Prostate gland (tissue), 2 donors: ENCODE results near the gene ANGPTL4. TPM values are rescaled to one million over a fixed set of nuclear protein-coding genes. Genes with fewer than 3 reads are reported as not detected.
A peak's percentile ranks its signal among the peaks of the same experiment; 100 is the strongest.
"Not testable (repeated sequence)": the region's sequence is repeated elsewhere in the genome, so short reads cannot be mapped to it uniquely, and the experiment has no call there.

Source experiments
- DNase-seq: peaks from one replicate; pipeline ENCODE4 v3.0.0-alpha.2; 2019; ENCODE audit warnings: low spot score
- H3K27ac ChIP-seq, 2 donors: fragments of 200-600 bp; sonication (generic); 2 replicates each; pipeline ENCODE4 v1.5.1; 2017 to 2019
- H3K27me3 ChIP-seq: fragments of 200-600 bp; sonication (generic); replicated peaks from 2 replicates; pipeline ENCODE4 v1.5.1; 2019; ENCODE audit not compliant: insufficient read depth
- H3K36me3 ChIP-seq, 2 donors: fragments of 200-600 bp; sonication (generic); 1 replicate in 1 of 2; 2 replicates in 1 of 2; pipeline versions ENCODE4 v1.5.1 to v1.8.1; 2017 to 2019
- H3K4me1 ChIP-seq: fragments of 200-600 bp; sonication (generic); replicated peaks from 2 replicates; pipeline ENCODE4 v1.5.1; 2019
- H3K4me3 ChIP-seq, 2 donors: fragments of 200-600 bp; sonication (generic); 2 replicates each; pipeline ENCODE4 v1.5.1; 2017 to 2019
- H3K9me3 ChIP-seq: fragments of 200-600 bp; sonication (generic); 2 replicates; pipeline ENCODE4 v1.5.1; 2017
- CTCF ChIP-seq, 4 experiments: fragments of 200-600 bp in 2 of 4; fragments of 450-650 bp in 2 of 4; sonication (generic) in 2 of 4; IDR thresholded peaks; 1 replicate in 3 of 4; 2 replicates in 1 of 4; pipeline ENCODE4 v1.5.1; 2016 to 2019; ENCODE audit warnings: antibody characterized with exemption in 4 of 4, mild to moderate bottlenecking in 2 of 4, moderate library complexity in 2 of 4
- POLR2A ChIP-seq: fragments of 450-650 bp; IDR thresholded peaks from one replicate; pipeline ENCODE4 v1.6.1; 2016; ENCODE audit warnings: antibody characterized with exemption, mild to moderate bottlenecking
- POLR2AphosphoS5 ChIP-seq: sonication (generic); formaldehyde crosslinking; IDR thresholded peaks from one replicate; pipeline ENCODE4 v1.6.1; 2017; ENCODE audit warnings: antibody characterized with exemption
- WGBS: methylation state at CpG from one replicate; pipeline ENCODE4 v1.1.5; 2018; 5-methylcytosine and 5-hydroxymethylcytosine counted together
- intact Hi-C: fragments of 100-400 bp; cut with DNase I; formaldehyde crosslinking; loops from one replicate; pipeline ENCODE4 v1.14.2; 2022
- total RNA-seq, 2 donors: library from RNA; depleted of rRNA; stranded (reverse); fragments of >200 nt; gene quantifications; one replicate each; pipeline ENCODE4 v1.1.0, GENCODE V29; 2016

ANGPTL4 gene
- total RNA-seq, 2 donors from 2014 or later = 25.7 to 26.4 TPM

GRCh38 chr19:8403098-8403819 lies 39.3 kb downstream of the ANGPTL4 start:
- no peak overlapping the region for H3K27ac ChIP-seq
- peaks cover 0 to 23% of the 10 kb centered on the region in 2 donors for H3K36me3 ChIP-seq
- TF ChIP-seq CTCF (IDR thresholded peaks at IDR 0.05) = no peak
- no peak for TF ChIP-seq POLR2A
- no peak for TF ChIP-seq POLR2AphosphoS5

GRCh38 chr19:8403820-8404109 lies 39.8 kb downstream of the ANGPTL4 start:
- DNase-seq = no peak
- 86% methylated on average over 24 of the region's 24 CpGs for WGBS
- Histone ChIP-seq H3K36me3 (peaks cover 0 to 23% of the 10 kb centered on the region in 2 donors), H3K4me3 (no peak overlapping the region), H3K4me1 (no peaks in the 10 kb centered on the region), H3K27me3 (no peaks in the 10 kb centered on the region), H3K27ac (no peak overlapping the region), H3K9me3 (no peaks in the 10 kb centered on the region)
- intact Hi-C loops = no loop called here
- TF ChIP-seq POLR2AphosphoS5 = no peak
- no peak for TF ChIP-seq POLR2A
- TF ChIP-seq CTCF (IDR thresholded peaks at IDR 0.05) = no peak

More at GRCh38 chr19:8403098-8403819, 39.3 kb downstream of the ANGPTL4 start:
- Histone ChIP-seq H3K9me3 (no peaks in the 10 kb centered on the region), H3K4me1 (no peaks in the 10 kb centered on the region), H3K4me3 (no peak overlapping the region), H3K27me3 (no peaks in the 10 kb centered on the region)
- intact Hi-C loops = no loop called here
- WGBS = 90% methylated on average over 40 of the region's 44 CpGs
- no peak for DNase-seq

DNA sequence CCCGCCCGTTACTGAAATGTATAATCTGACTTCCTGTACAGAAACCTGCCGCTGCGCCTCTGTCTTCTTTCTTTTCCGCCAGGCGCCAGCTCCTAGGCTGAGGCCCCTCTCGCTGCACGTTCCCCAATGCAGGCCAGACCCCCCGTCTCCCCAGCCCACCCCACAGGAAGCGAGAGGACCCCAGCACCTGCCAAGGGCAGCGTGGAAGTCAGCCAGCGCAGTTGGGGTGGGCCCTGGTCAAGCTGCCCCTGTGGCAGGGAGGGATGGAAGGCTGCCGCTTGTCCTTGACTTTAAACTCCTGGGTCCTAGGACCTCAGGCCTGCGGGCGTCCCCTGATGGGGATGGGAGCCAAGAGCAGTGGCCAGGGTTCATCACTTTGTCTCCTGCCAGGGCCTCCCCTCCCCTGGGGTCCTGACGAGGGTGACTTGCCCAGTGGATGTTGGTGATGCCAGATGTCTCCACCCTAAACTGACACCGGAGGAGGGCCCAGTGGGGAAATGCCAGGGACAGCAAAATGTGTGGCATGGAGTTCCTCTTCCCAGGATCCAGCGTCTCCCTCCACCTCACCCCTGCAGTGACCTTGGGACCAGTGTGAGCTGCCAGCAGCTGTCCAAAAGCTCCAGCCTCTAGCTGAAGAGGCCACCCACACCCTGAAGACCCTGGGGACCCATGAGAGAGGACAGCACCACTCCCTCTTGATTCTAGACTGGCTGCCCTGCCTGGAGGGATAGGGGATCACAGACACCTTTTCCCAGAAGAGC lies 40.6 kb downstream of the ANGPTL4 start:
- no peak overlapping the region for H3K4me3 ChIP-seq
- TF ChIP-seq POLR2A = no peak
- TF ChIP-seq CTCF (IDR thresholded peaks at IDR 0.05) = no peak
- no peak for TF ChIP-seq POLR2AphosphoS5
- no peak for DNase-seq
- H3K36me3 ChIP-seq = peaks cover 0 to 19% of the 10 kb centered on the region in 2 donors
- intact Hi-C loops = no loop called here
- H3K27me3 ChIP-seq = no peaks in the 10 kb centered on the region
- H3K27ac ChIP-seq = no peak overlapping the region
- 85% methylated on average over 14 of the region's 18 CpGs for WGBS
- H3K4me1 ChIP-seq = no peaks in the 10 kb centered on the region
- no peaks in the 10 kb centered on the region for H3K9me3 ChIP-seq

DNA sequence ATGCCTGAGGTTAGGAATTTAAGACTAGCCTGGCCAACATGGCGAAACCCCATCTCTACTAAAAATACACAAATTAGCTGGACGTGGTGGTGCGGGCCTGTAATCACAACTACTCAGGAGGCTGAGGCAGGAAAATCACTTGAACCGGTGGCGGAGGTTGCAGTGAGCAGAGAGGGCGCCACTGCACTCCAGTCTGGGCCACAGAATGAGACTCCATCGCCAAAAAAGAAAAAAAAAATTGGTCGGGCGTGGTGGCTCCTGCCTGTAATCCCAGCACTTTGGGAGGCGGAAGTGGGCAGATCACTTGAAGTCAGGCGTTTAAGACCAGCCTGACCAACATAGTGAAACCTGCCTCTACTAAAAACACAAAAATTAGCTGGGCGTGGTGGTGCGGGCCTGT lies 46.8 kb downstream of the ANGPTL4 start:
- H3K27ac ChIP-seq, H3K27me3 ChIP-seq, H3K9me3 ChIP-seq, H3K36me3 ChIP-seq, DNase-seq, H3K4me1 ChIP-seq, H3K4me3 ChIP-seq: not testable (repeated sequence)
- WGBS = 89% methylated on average over 13 of the region's 13 CpGs
- intact Hi-C loops = loop anchor here (5.0 to 10.0 kb wide), 2 partner anchors 97 to 164 kb away; partner anchors contain the start of gene MYO1F

DNA sequence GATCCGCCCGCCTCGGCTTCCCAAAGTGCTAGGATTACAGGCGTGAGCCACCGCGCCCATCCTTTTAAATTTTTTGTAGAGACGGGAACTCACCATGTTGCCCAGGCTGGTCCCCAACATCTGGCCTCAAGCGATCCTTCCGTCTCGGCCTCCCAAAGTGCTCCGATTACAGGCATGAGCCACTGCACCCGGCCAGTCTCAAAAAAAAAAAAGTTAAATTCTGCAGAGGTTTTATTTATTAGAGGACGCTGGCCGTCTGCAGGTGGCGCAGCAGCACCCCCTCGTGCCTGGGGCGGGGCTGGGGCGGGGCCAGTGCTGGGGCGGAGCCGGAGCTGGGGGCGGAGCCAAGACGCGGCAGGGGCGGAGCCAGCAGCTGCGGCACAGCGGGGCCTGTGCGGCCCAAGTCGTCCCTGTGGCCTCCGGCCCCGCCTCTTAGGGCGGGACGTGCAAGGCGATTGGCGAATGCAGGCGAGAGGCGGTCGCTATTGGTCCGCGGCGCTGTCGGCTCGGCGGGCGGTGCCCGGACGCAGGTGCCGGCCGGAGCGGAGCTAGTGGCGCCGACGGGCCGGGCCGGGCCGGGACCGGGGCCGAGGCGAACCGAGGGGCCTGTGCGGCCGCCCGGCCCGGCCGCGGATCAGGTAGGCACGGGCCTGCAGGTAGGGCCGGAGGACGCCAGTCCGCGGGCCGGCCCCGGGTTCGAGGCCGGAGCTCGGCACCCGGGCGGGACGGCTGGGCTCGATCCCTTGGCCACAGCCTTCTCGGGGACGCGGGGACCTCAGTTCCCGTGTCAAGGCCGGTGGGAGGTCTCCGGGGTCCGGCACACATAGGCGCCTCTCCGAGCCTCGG lies 49.1 kb downstream of the ANGPTL4 start, which contains the start of gene MARCHF2:
Gene MARCHF2, plus strand, starts transcription at position 523 of the 846 bp plus-strand sequence. CDS start 8,536 bp downstream, outside the sequence.
- WGBS = 6% methylated on average over 46 of the region's 89 CpGs
- intact Hi-C loops = loop anchor here (2.0 to 10.0 kb wide), 3 partner anchors 32 to 162 kb away; partner anchors contain the start of genes HNRNPM and MYO1F
- no peaks in the 10 kb centered on the region for H3K36me3 ChIP-seq
- peak within 1 kb of the TSS; percentile 81 for H3K4me3 ChIP-seq
- no peaks in the 10 kb centered on the region for H3K27me3 ChIP-seq
- no peaks in the 10 kb centered on the region for H3K4me1 ChIP-seq
- H3K9me3 ChIP-seq = no peaks in the 10 kb centered on the region
- DNase-seq = peak; percentile 95
- H3K27ac ChIP-seq = peak within 1 kb of the TSS; percentile 57
- TF ChIP-seq CTCF (IDR thresholded peaks at IDR 0.05) = peak; percentile 65 to 81 (median 76)
- TF ChIP-seq POLR2A = no peak
- peak; percentile 77 for TF ChIP-seq POLR2AphosphoS5
